GM21737 (cell line): Measurements from ENCODE around the gene RGL2.

Experiments
- ATAC-seq: cut with Tn5 transposase; IDR thresholded peaks from one replicate; pipeline ENCODE4 v1.9.1; 2021; ENCODE audit warnings: mild to moderate bottlenecking, moderate library complexity; ENCODE audit not compliant: unreplicated experiment

RGL2 gene

GRCh38 chr6:33241968-33242367 is 56.8 kb downstream of the RGL2 start:
- ATAC-seq, result no peak
